Measurements from ENCODE around the gene CCM2. TPM values are rescaled to one million over a fixed set of nuclear protein-coding genes. Genes with fewer than 3 reads are reported as not detected.
A peak's percentile ranks its signal among the peaks of the same experiment; 100 is the strongest.

The CCM2 gene
- total and polyA plus RNA-seq, 8 donors, result 23.0 to 50.1 (median 29.9) TPM

- no peak for ATAC-seq
- H3K9me3 ChIP-seq, result no peaks in the 10 kb centered on the region
- no peak for TF ChIP-seq CTCF (IDR thresholded peaks at IDR 0.05)
- DNase-seq, result peak in 1 of 4 donors; percentile 7
- H3K27ac ChIP-seq, result no peak overlapping the region
- H3K36me3 ChIP-seq, result no peaks in the 10 kb centered on the region
- peak overlapping the region; percentile 44 to 45 for H3K4me3 ChIP-seq
- intact Hi-C loops (cut with DNase I), result no loop called here
- H3K4me1 ChIP-seq, result peaks cover 0 to 14% of the 10 kb centered on the region in 2 donors
- peaks cover 0 to 35% of the 10 kb centered on the region in 2 donors for H3K27me3 ChIP-seq
These were observed 88.2 kb downstream of the CCM2 start for GRCh38 chr7:45088146-45088701.

DNA sequence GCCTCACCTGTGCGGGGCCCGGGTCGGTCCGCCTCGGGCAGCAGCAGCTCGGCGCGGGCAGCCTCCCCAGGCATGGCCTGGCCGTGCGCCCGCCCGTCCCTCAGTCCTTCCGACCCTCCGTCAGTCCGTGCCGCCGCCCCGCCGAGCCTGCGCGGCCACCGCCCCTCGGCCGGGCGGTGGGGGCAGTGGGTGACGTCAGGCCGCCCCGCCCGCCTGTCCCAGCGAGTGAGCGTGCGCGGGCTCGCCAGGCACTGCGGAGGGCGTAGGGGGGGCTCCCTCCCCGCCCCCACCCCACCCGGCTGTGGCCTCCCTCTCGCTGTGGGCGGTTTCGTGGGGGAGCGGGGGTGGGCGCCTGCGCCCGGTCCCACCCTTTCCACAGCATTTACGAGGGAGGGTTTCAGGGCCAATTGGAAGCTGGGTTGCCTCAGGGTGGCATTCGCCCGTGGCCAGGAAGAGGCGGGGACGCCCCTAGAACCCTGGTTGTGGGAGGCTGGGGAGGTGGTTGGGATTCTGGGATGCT lies 88.9 kb downstream of the CCM2 start, which contains the start of gene NACAD:
Gene NACAD, minus strand, starts transcription at position 149 of the 520 bp plus-strand sequence. Its CDS starts 75 bp downstream, at position 74.
- peak within 1 kb of the TSS; percentile 44 to 45 for H3K4me3 ChIP-seq
- H3K27me3 ChIP-seq, result peaks cover 0 to 35% of the 10 kb centered on the region in 2 donors
- no peaks in the 10 kb centered on the region for H3K9me3 ChIP-seq
- peaks cover 0 to 14% of the 10 kb centered on the region in 2 donors for H3K4me1 ChIP-seq
- DNase-seq, result peak in 3 of 4 donors; percentile 41 to 66 (median 49)
- no peaks in the 10 kb centered on the region for H3K36me3 ChIP-seq
- intact Hi-C loops (cut with DNase I), result no loop called here
- ATAC-seq, result peak; percentile 89
- TF ChIP-seq CTCF (IDR thresholded peaks at IDR 0.05), result no peak
- H3K27ac ChIP-seq, result no peak within 1 kb of the TSS

- intact Hi-C loops (cut with DNase I), result no loop called here
- Histone ChIP-seq H3K36me3 (no peaks in the 10 kb centered on the region), H3K4me1 (peaks cover 0 to 14% of the 10 kb centered on the region in 2 donors), H3K4me3 (peak overlapping the region; percentile 44 to 45), H3K9me3 (no peaks in the 10 kb centered on the region), H3K27ac (no peak overlapping the region), H3K27me3 (peaks cover 0 to 35% of the 10 kb centered on the region in 2 donors)
- DNase-seq, result peak in 3 of 4 donors; percentile 31 to 54 (median 46)
- ATAC-seq, result peak; percentile 57
- TF ChIP-seq CTCF (IDR thresholded peaks at IDR 0.05), result no peak
These were observed 89.4 kb downstream of the CCM2 start for GRCh38 chr7:45089341-45089891.

- H3K36me3 ChIP-seq, result no peaks in the 10 kb centered on the region
- intact Hi-C loops (cut with DNase I), result no loop called here
- peak in 1 of 4 donors; percentile 10 for DNase-seq
- H3K4me3 ChIP-seq, result no peak overlapping the region
- no peak overlapping the region for H3K27ac ChIP-seq
- ATAC-seq, result no peak
- peaks cover 0 to 35% of the 10 kb centered on the region in 2 donors for H3K27me3 ChIP-seq
- TF ChIP-seq CTCF (IDR thresholded peaks at IDR 0.05), result no peak
- peaks cover 0 to 14% of the 10 kb centered on the region in 2 donors for H3K4me1 ChIP-seq
- no peaks in the 10 kb centered on the region for H3K9me3 ChIP-seq
These were observed 92.3 kb downstream of the CCM2 start for GRCh38 chr7:45092100-45092930.

GRCh38 chr7:45092931-45093235 lies 92.9 kb downstream of the CCM2 start:
- H3K4me3 ChIP-seq, result no peak overlapping the region
- H3K36me3 ChIP-seq, result no peaks in the 10 kb centered on the region
- intact Hi-C loops (cut with DNase I), result no loop called here
- DNase-seq (no peak), ATAC-seq (no peak)
- no peak for TF ChIP-seq CTCF (IDR thresholded peaks at IDR 0.05)
- peaks cover 0 to 32% of the 10 kb centered on the region in 2 donors for H3K27me3 ChIP-seq
- peaks cover 0 to 14% of the 10 kb centered on the region in 2 donors for H3K4me1 ChIP-seq
- H3K27ac ChIP-seq, result no peak overlapping the region
- H3K9me3 ChIP-seq, result no peaks in the 10 kb centered on the region
